HCT116 (cell line): ENCODE results near the gene SEC31A.

Source experiments
- ATF3 ChIP-seq: IDR thresholded peaks from 2 replicates; pipeline ENCODE4 v1.6.1; 2012
- CEBPB ChIP-seq: IDR thresholded peaks from 2 replicates; pipeline ENCODE4 v1.6.1; 2012; ENCODE audit warnings: low read depth
- EGR1 ChIP-seq: IDR thresholded peaks from 2 replicates; pipeline ENCODE4 v1.6.1; 2012; ENCODE audit warnings: low read depth
- ELF1 ChIP-seq: IDR thresholded peaks from 2 replicates; pipeline ENCODE4 v1.6.1; 2012; ENCODE audit warnings: low read depth, borderline replicate concordance
- EZH2 ChIP-seq: fragments of 200-600 bp; sonication (generic); IDR thresholded peaks from 2 replicates; pipeline ENCODE4 v1.6.1; 2017; ENCODE audit warnings: antibody characterized with exemption, mixed run types
- POLR2A ChIP-seq: IDR thresholded peaks from 2 replicates; pipeline ENCODE4 v1.7.0; 2011; ENCODE audit warnings: borderline replicate concordance; ENCODE audit not compliant: insufficient read depth, insufficient read length; ENCODE audit errors: extremely low read depth
- POLR2AphosphoS5 ChIP-seq: IDR thresholded peaks from 2 replicates; pipeline ENCODE4 v1.6.1; 2011; ENCODE audit warnings: mild to moderate bottlenecking, low read depth, low read length, moderate library complexity
- YY1 ChIP-seq: IDR thresholded peaks from 2 replicates; pipeline ENCODE4 v1.6.1; 2011; ENCODE audit warnings: low read length, low read depth, moderate library complexity, mild to moderate bottlenecking; ENCODE audit not compliant: insufficient replicate concordance; ENCODE audit errors: extremely low read depth
- ZBTB33 ChIP-seq: IDR thresholded peaks from 2 replicates; pipeline ENCODE4 v1.6.1; 2011; ENCODE audit warnings: mild to moderate bottlenecking, low read length, moderate library complexity; ENCODE audit not compliant: insufficient replicate concordance; ENCODE audit errors: extremely low read depth
- TF ChIP-seq, protein P1 (sequence below), 3 experiments: fragments of 200-600 bp in 1 of 3; sonication (generic) in 1 of 3; IDR thresholded peaks in 2 of 3; conservative IDR thresholded peaks in 1 of 3; 2 replicates each; pipeline ENCODE4 v1.5.1; 2012 to 2017; ENCODE audit warnings: low read depth in 2 of 3, low read length in 2 of 3, antibody characterized with exemption in 1 of 3, borderline replicate concordance in 1 of 3, control low read depth in 1 of 3, mild to moderate bottlenecking in 1 of 3, mixed read lengths in 1 of 3, mixed run types in 1 of 3, moderate library complexity in 1 of 3; ENCODE audit not compliant: insufficient read depth in 1 of 3
- TF ChIP-seq, protein P2 (sequence below): IDR thresholded peaks from 2 replicates; pipeline ENCODE4 v1.6.1; 2012; ENCODE audit warnings: low read depth

GRCh38 chr4:82930848-82931755 lies 40.1 kb upstream of the SEC31A start:
- TF ChIP-seq, protein P1, sequence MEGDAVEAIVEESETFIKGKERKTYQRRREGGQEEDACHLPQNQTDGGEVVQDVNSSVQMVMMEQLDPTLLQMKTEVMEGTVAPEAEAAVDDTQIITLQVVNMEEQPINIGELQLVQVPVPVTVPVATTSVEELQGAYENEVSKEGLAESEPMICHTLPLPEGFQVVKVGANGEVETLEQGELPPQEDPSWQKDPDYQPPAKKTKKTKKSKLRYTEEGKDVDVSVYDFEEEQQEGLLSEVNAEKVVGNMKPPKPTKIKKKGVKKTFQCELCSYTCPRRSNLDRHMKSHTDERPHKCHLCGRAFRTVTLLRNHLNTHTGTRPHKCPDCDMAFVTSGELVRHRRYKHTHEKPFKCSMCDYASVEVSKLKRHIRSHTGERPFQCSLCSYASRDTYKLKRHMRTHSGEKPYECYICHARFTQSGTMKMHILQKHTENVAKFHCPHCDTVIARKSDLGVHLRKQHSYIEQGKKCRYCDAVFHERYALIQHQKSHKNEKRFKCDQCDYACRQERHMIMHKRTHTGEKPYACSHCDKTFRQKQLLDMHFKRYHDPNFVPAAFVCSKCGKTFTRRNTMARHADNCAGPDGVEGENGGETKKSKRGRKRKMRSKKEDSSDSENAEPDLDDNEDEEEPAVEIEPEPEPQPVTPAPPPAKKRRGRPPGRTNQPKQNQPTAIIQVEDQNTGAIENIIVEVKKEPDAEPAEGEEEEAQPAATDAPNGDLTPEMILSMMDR (IDR thresholded peaks at IDR 0.05 in 2 of 3, conservative IDR thresholded peaks at IDR 0.05 in 1 of 3; ENCODE audit: borderline replicate concordance in 1 of 3, insufficient read depth in 1 of 3, low read depth in 2 of 3, low read length in 2 of 3): no peak
- TF ChIP-seq YY1 (no peak), ZBTB33 (no peak), POLR2A (no peak), ATF3 (no peak), POLR2AphosphoS5 (no peak), EZH2 (no peak), EGR1 (no peak), CEBPB (no peak), ELF1 (no peak)
- TF ChIP-seq, protein P2, sequence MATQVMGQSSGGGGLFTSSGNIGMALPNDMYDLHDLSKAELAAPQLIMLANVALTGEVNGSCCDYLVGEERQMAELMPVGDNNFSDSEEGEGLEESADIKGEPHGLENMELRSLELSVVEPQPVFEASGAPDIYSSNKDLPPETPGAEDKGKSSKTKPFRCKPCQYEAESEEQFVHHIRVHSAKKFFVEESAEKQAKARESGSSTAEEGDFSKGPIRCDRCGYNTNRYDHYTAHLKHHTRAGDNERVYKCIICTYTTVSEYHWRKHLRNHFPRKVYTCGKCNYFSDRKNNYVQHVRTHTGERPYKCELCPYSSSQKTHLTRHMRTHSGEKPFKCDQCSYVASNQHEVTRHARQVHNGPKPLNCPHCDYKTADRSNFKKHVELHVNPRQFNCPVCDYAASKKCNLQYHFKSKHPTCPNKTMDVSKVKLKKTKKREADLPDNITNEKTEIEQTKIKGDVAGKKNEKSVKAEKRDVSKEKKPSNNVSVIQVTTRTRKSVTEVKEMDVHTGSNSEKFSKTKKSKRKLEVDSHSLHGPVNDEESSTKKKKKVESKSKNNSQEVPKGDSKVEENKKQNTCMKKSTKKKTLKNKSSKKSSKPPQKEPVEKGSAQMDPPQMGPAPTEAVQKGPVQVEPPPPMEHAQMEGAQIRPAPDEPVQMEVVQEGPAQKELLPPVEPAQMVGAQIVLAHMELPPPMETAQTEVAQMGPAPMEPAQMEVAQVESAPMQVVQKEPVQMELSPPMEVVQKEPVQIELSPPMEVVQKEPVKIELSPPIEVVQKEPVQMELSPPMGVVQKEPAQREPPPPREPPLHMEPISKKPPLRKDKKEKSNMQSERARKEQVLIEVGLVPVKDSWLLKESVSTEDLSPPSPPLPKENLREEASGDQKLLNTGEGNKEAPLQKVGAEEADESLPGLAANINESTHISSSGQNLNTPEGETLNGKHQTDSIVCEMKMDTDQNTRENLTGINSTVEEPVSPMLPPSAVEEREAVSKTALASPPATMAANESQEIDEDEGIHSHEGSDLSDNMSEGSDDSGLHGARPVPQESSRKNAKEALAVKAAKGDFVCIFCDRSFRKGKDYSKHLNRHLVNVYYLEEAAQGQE: no peak
